Stimulated activated CD4-positive, alpha-beta T cell treated with anti-CD3 and anti-CD28 coated beads, Interleukin-4, amount 100 ng/mL, for 48 hours (primary cell): Measurements from ENCODE around the gene IL21R.

Experiments
- DNase-seq, 2 donors: peaks; one replicate each; pipeline ENCODE4 v3.0.0-alpha.2; 2020; ENCODE audit warnings: low read depth in 2 of 2

The IL21R gene

GRCh38 chr16:27485126-27485525 is 83.2 kb downstream of the IL21R start:
- no peak for DNase-seq

- DNase-seq, result no peak
Measured at GRCh38 chr16:27485811-27486210, 83.8 kb downstream of the IL21R start.

DNA sequence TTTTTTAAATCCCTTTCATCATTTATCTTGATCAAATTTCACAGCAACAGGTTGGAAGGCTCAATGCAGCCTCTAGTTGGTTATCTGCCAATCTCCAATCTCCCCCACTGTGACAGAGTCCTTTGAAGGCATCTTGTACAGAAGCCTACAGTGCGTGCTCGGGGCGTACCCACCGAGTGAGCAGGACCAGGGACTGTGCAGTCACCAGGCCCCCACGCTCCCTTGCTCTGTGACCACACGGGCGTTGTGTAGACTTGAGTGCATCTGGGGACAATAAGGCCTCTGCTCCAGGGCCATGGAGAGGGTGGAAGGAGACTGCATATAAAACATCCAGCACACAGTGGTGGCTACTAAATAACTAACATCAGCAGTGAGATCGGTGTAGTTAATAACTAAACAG is 84.4 kb downstream of the IL21R start:
- DNase-seq, result no peak

GRCh38 chr16:27486760-27487159 is 84.8 kb downstream of the IL21R start:
- no peak for DNase-seq

GRCh38 chr16:27489421-27489820 is 87.4 kb downstream of the IL21R start:
- DNase-seq, result no peak

DNA sequence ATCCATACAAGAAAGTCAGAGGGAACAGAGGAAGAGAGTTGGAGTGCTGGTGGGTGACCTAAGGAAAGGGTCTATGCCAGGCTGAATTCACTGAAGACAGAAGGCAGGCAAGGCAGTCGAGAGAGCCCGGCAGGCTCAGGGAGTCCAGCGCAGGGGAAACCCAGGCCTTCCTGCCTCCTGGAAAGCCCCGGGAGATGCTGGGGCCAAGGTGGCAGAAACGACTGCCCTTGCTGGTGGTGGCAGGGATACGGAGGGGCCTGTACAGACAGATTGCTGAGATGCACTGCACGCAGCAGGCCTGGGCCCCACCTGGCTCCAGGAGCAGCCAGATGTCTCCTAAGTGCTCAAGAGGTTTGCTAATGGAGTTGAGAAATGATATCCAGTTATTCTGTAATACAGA is 87.9 kb downstream of the IL21R start:
- no peak for DNase-seq

- DNase-seq, result no peak
Measured at GRCh38 chr16:27491894-27492587, 90.1 kb downstream of the IL21R start.

GRCh38 chr16:27492588-27492979 is 90.6 kb downstream of the IL21R start:
- no peak for DNase-seq

DNA sequence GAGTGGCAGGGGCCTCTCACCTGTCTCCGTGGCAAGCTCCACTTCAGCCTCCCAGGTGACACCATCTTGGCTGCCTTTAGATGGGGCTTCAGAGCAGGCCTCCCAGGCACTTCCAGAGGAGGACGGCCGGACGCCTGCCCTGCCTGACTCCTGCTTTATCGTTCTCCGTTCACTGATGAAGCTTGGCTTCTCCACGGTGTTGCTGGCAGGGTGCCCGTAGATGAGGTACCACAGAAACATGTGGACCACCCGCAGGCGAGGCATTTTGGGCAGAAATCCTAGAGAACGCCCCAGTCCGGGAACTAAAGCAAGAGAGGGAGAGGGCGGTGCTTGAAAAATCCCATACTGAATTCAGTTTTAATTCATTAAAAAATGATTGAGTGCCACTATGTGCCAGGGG is 93.2 kb downstream of the IL21R start:
- no peak for DNase-seq

GRCh38 chr16:27498031-27498825 is 96.3 kb downstream of the IL21R start:
- DNase-seq, result no peak

DNA sequence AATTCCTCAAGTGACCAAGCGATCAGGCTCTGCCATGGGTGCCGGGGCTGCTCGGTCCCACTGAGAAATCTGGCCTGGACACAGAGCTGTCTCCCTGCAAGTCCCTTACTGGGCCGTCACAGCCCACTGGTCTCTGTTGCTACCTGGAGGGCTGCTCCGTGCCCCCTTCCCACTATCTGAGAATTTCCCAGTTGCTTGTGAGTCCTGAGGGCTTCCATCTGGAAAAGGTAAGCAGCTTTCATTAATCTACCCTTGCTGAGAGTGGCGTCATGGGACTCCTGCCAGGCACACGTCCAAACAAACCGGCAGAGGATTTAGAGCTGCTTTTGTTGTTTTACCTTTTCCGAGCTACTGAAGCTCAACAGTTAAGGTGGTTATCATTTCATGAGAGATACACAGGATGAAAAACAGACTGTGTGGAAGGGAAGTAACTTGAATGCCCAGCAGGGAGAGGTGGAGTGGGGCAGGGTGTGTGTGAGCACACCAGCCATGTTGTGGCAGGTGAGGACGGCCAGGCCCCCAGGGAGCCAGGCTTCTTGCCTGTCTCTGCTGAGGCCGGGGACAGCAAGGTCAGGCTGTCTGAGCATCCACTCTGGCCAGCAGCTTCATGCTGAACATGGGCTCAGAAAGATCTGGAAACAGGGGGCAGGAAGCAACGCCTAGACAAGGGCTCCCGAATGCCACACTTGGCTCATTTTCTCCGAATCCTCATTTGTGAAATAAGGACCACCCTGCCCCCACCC is 97.1 kb downstream of the IL21R start:
- DNase-seq, result no peak

DNA sequence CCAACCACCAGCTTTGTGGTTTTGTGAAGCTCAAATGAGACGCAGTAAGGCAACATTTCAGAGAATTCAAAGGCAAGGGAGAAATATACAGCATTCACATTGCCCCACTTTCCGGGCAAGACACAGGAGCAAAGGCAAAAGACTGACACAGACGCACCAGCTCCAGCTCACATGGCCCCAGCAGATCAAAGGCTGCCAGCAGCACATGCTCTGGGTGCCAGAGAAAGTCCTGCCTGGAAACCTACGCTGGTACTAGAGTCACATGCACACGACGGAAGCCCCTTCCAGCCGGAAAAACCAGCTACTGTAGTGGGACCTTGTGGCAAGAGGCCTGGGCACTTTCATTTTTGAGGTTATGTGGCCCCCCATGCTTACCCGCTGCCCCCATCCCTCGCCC is 97.7 kb downstream of the IL21R start:
- no peak for DNase-seq

- DNase-seq, result no peak
Measured at GRCh38 chr16:27500801-27501200, 98.8 kb downstream of the IL21R start.
